Stimulated activated CD4-positive, alpha-beta T cell treated with anti-CD3 and anti-CD28 coated beads, Interleukin-1b, Interleukin-23, amount 100 ng/mL, for 1 hour (primary cell): ENCODE data around the gene SH3GL3.

Experiments
- DNase-seq, 2 donors: peaks; one replicate each; pipeline ENCODE4 v3.0.0-alpha.2; 2020; ENCODE audit warnings: low read depth in 2 of 2

SH3GL3 gene, protein sequence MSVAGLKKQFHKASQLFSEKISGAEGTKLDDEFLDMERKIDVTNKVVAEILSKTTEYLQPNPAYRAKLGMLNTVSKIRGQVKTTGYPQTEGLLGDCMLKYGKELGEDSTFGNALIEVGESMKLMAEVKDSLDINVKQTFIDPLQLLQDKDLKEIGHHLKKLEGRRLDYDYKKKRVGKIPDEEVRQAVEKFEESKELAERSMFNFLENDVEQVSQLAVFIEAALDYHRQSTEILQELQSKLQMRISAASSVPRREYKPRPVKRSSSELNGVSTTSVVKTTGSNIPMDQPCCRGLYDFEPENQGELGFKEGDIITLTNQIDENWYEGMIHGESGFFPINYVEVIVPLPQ

GRCh38 chr15:83446904-83447709, at the start of gene SH3GL3:
Gene SH3GL3 (plus strand): TSS chr15:83447341. CDS start chr15:83447534, 193 bp downstream.
- no peak for DNase-seq

- DNase-seq = no peak
These were observed 48.5 kb upstream of the SH3GL3 start for GRCh38 chr15:83398626-83399025.

DNA sequence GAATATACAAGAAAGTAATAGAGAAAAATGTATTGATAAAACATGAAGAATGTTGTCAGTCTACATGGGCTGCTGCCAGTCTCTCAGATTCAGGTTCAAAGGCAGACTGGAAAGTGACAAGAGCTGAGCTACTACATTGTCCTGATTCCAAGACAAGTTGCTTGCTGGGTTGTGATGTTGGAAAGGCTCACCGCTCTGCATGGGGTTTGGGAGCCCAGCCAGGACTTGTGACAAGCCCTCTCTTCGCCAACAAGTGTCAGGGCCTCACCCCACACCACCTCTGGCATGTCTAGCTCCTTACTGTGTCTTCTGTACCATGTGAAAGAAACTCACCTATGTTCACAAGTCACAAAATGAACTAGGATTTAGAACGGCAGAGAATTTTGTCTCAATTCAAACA, 43.0 kb upstream of the SH3GL3 start:
- no peak for DNase-seq

DNA sequence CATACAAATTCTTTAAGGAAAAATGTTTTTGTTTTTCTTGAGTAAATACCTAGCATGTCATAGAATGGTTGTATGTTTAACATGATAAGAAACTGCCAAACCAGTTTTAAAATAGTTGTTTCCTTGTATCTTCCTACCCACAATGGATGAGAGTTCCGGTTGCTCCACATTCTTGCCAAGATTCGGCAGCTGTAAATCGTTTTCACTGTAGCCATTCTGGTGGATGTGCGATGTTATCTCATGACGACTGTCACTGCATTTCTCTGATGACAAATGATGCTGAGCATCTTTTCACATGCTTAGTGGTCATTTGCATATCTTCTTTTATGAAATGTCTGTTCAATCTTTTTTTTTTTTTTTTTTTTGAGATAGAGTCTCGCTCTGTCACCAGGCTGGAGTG, 36.6 kb upstream of the SH3GL3 start:
- no peak for DNase-seq

- DNase-seq = no peak
These were observed 34.0 kb upstream of the SH3GL3 start for GRCh38 chr15:83413054-83413719.

- DNase-seq = no peak
These were observed 25.1 kb upstream of the SH3GL3 start for GRCh38 chr15:83422081-83422480.

DNA sequence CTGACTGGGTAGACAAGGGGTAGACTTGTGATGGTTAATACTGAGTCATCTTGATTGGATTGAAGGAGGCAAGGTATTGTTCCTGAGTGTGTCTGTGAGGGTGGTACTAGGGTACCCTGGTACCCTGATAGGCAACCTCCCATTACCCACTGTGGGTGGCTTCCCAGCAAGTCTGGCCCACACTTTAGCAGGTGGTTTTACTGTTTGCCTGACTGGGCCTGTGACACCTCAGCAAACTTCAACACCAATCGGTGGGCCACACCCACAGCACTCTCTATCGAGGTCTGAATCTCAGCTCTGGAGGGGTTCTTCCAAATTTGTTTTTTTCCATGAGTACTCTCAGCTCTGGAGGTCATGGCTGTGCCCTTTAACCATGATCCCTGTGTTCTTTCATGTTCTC, 24.6 kb upstream of the SH3GL3 start:
- DNase-seq = no peak

GRCh38 chr15:83424101-83424500, 23.0 kb upstream of the SH3GL3 start:
- no peak for DNase-seq

GRCh38 chr15:83430441-83430840, 16.7 kb upstream of the SH3GL3 start:
- DNase-seq = no peak

DNA sequence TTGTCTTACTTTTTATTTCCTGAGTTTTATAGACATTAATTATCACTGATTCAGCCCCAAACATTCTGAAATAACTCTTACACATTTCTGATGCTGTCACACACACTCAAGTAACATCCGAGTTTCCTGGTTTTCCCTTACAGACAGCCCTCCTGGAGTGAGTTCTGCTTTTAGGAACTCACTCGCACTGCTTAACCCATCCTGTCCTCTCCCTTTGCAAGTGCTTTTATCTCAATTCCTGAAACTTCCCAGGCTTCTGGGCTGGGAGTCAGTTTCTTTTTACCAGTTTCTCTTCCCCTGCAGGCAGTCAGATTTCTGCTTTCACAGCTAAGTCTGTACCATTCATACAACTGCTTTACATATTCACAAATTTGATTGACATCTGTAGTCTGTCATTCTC, 15.6 kb upstream of the SH3GL3 start:
- no peak for DNase-seq

GRCh38 chr15:83435202-83435601, 11.9 kb upstream of the SH3GL3 start:
- no peak for DNase-seq

DNA sequence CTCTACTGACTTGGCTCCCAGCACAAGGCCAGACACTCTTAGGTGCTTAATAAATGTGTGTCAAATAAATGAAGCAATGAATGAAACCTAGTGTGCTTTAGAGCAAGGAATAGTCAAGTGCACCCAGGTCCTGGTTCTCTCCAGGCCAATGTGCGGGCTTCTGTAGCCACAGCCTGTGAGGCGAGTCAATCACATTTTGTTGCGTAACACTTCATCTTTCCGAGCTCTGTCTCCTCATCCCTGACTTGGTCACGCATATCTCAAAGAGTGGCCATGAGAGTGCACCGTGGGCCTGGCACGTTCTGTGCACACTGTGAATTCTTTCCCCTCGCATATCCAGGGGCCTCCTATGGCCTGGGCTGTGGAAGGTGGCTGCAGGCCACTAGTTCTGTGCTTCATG, 11.4 kb upstream of the SH3GL3 start:
- DNase-seq = no peak

DNA sequence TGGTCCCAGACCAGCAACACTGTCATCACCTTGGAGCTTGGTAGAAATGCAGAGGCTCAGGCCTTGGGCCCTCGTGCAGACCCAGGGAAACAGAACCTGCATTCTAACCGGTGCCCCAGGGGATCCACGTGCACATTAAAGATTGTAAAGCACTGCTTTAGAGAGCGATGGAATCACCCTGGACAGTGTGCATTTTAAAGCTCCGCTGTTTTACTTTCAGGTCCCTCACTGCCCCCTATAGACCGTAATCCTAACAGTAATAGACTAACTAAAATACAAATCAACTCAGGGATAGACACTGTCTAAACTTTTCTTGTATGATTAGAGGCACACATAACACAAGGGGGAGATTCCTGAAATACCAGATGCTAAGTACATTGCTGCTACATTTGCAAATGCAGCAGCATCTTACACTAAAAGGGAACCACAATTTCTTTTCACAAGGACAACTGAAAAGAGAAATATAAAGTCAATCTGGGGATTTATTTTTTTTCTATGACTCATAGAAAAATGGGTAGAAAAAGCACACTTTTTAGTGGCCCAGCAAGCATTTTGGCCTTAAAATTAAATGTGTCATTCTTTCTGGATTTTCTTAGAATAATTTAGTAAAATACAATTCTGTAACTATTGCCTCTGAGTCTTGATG, 10.5 kb upstream of the SH3GL3 start:
- no peak for DNase-seq

DNA sequence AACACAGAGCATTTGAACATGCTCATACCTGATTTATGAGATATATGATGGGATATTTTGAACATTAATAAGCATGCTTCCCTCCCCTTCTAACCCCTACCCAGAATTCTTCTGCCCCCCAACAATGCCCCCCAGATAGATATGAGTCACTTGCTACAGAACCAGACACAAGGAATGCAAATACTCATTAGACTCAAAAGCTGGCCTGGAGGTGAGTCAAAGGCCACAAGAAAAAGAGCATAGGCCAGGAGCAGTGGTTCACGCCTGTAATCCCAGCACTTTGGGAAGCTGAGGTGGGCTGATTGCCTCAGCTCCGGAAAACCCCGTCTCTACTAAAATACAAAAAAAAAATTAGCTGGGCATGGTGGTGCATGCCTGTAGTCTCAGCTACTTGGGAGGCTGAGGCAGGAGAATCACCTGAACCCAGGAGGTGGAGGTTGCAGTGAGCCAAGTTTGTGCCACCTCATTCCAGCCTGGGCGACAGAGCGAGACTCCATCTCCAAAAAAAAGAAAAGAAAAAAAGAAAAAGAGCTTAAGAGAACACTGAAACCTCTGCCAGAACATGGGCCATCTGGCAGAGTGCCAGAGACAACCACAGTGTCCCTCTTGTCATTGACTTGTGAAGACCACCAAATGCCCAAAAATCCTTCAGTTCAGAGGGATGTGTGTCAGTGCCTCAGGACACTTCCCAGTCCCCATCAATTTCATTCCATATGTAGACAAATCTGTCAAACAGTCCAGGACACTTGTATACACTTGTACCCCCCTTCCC, 3.9 kb upstream of the SH3GL3 start:
- no peak for DNase-seq

DNA sequence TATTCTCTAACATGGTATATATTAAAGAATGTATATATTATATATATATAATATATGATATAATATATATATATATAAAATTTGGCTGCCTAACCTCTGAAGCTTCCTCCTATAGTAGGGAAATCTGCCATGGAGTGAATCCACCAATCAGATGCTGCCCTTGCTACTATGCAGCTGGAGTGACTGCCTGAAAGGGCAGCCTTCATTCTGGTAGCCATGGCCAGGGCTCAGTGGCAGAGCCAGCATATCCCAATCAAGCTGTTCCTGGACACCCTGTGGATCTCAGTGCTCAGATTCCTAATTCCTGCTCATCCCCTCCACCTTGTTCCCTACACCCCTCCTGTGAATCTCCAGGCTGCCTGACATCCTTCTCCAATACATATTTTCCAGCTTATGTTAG, 2.2 kb upstream of the SH3GL3 start:
- no peak for DNase-seq

DNA sequence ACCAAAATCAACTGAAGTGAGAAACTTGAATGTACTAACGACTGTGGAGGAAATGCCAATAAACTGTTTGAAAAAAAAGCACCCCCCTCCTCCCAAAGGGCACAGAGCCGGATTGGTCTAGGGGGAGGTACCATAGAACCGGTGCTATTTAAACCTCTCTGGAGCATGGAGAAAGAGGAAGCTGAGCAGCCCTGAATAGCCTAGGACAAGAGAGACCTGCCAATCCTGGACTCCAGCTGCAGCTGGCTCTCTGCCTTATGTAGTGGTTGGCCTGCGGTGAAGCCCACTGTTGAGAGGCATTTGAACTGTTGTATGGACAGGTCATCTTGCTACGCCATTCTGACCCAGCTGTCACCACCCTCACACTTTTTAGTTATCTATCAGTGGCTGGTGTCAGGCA, 1.5 kb upstream of the SH3GL3 start:
- DNase-seq = no peak

- DNase-seq = no peak
These were observed 724 bp upstream of the SH3GL3 start for GRCh38 chr15:83446417-83446816.

GRCh38 chr15:83449250-83449671, 2.1 kb downstream of the SH3GL3 start:
- DNase-seq = no peak

DNA sequence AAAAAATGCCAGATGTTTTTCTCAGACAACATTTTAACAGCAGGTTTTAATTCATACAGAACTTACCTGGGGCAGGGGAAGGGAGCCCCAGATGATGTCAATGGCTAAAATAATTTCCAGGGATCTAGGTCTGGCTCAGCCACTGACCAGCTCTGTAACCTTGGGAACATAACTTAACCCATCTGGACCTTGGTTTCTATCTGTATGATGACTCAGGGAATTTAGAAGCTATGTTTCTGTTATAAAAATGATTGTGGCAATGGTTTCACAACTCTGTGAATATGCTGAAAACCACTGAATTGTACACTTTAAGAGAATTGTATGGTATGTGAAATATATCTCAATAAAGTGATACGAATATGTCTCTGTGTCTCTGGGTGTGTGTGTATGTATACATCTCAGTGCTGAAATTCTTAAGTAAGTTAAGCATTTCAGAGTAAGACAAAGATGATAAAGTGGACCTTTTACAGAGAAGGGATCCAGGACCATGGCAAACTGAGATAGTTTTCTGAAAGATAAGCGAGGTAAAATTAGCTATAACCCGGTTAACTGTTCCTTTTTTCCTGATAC, 2.9 kb downstream of the SH3GL3 start:
- DNase-seq = no peak

DNA sequence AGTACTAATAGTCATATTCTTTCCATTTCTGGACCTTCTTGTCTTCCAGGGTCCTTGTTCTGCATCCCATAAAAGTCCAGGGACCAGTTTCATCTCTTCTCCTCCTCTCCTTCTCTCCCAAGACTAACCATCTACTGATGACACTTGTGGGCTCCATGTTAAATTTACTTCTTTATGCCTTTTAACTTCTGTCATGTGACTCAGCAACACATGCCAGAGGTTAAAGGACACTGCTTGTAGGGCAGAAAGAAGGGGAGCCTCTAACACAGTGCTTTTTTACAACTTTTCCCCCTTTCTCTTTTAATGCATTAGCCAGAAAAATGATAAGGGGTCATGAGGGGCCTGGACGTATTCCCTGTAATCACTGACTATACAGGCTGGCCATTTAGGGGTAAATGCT, 10.0 kb downstream of the SH3GL3 start:
- no peak for DNase-seq

DNA sequence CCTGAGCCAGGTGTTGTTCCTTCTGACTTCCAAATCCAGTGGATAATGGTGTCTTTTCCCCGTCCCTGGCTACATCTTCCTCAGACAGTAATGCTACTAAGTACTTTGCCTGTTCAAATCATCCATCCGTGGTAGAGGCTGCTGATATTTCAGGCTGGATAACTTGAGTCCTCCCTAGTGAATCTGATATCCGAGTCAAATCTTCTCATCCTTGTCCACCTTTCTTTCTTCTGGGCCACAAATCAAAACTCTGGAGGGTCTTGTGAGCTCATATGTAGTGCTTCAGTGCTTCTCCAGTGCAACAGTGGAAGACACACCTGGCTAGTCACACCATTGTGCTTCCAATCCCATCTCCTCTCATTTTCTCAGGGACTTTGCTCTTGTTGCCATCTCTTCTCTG, 11.2 kb downstream of the SH3GL3 start:
- no peak for DNase-seq
